HG03097 (cell line): ENCODE data around the gene CELF2.

Experiments used
- ATAC-seq: cut with Tn5 transposase; IDR thresholded peaks from one replicate; pipeline ENCODE4 v1.9.1; 2021; ENCODE audit not compliant: unreplicated experiment, low FRiP score

The CELF2 gene

DNA sequence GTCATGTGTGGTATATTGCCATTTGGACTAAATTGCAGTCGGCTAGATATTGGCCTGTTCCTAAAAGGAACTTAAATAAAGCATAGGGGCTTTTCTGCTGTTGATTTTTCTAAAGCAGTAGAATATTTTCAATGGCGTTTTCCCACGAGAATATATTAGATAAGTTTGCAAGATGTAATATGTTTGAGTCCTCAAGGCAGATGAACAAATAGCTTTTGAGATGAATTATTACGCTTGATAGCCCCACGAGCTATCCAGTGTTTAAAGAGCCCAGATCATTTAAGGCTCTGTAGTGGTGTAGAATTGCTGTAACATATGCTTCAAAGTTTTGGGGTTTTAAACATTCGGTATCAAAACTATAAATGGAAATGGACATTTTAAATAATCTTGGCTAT is 2.9 kb downstream of the CELF2 start:
- ATAC-seq: no peak

DNA sequence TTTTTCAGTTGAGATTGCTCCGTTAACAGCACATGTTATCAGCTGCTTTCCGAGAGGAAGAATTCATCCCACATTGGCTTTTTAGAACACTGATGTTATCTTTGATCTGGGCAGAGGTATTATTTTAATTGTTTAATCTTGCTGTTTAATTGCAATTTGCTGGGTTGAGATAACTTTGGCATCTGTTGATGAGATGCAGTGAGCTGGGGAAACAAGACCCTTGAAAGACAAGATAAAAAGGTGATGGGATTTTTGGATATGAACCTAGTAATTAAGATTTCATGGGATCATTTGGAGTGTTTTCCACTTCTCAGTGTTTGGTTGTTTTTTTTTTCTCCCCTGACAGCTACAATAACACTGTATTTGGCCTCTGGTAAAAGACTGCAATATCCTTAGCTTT is 4.5 kb downstream of the CELF2 start:
- no peak for ATAC-seq

DNA sequence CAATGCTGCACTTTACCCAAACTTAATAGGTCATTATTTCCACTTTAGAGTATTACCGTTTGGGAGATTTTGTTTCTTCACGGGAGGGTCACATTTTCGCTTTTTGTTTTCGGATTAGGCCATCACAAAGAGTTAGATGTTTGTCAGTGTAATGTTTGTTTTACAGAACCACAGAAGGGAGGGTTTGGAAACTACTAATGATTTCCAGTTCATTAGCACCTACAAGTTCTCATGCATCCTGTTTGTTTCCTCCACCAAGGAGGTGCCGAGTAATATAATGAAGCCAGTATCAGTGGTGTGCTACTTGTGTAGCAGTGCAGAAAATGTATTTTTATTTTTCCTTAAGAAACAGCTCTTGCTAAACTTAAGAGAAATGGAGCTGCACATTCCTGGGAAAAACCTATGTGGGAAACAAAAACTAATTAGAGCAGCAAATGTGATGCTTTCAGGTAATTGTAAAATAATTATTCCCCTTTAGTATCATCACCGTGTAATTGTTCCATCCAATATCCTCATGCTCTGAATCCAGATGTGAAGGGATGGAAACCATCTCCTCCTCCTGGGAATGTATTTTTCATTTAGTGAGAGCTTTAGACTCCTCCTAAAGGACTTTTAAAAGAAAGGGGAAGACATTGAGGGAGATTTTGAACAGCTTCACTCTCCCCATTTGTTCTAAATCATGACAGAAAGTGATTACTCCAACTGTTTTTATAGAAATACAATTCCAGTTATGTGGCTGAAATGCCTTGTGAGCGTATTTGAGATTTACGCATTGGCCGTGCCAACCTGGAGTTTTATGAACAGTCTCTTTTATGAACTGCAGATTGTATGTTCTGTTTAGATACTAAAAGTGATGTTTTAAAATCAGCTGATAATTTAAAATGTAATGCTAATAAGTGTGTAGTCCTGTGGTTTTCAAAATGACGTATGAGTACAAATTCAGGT is 5.6 kb downstream of the CELF2 start:
- no peak for ATAC-seq

DNA sequence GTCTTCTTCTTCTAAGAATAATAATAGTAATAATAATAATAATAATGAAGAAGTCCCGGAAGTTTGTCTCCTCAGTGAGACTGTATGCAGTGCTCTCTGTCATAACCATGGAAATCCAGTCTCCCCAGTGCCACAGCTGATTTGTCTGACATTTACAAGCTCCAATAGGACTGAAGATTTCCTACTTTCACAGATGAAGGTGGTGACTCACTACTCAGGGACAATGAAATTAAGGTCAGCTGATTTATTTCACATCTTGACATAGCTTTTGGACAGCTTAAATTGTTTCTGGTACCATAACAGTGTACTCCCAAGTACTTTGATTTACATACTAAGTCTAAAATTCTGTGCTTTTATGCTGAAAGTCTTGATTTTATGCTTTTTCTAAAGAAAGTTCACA is 6.9 kb downstream of the CELF2 start:
- no peak for ATAC-seq

DNA sequence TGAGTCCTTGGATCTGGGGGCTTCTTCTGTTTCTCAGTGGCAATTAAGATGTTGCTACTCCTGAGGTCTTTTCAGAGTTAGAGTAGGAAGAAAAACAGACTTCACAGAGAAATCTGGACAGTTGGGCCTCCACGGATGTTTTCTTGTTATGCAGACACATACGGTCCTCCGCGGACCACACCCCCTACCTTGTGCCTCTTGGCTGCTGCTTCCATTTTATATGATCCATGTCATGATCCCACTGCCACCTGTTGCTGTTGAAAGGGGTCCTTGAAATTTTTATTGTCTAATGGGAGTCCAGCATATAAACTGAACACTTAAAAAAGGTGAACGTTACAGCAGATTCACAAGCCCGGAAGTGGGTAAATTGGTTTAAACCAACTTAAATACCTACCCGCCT is 8.3 kb downstream of the CELF2 start:
- ATAC-seq: no peak

DNA sequence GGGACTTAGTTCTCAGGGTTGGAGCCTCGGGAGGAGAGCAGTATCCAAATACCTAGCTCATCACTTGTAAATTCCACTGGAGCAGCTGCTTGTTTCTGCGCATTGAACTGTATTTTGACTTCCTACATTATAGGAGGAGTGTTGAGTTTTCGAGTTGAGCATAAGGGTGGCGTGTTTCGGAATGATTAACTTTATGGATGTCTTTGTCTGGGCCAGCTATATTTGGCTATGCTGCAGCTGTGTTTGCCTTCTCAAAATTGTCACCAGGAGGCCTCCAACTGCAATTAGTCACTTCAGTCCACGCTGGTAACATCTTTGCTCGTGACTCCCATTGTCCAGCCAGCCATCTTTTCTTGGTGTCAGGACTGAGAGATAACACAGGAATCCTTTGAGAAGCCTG is 9.1 kb downstream of the CELF2 start:
- no peak for ATAC-seq

DNA sequence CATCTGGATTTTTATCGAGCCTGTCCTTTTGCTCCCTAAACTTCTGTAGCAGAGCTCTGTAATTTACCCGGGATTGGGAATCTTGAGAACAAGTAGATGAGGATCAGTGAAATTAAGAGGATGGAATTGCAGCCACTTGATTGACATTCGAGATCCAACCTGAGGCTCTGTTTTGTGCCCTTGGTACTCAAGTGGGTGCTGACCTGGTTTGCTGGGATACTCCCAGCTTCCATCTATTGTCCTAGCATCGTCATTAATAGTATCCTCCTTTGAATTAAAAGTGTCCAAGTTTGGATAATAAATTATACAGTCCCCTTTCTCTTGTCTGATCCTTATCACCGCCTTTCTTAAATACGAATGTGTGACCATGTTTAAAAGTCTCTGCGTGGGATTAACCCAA is 17.1 kb downstream of the CELF2 start:
- ATAC-seq: no peak

DNA sequence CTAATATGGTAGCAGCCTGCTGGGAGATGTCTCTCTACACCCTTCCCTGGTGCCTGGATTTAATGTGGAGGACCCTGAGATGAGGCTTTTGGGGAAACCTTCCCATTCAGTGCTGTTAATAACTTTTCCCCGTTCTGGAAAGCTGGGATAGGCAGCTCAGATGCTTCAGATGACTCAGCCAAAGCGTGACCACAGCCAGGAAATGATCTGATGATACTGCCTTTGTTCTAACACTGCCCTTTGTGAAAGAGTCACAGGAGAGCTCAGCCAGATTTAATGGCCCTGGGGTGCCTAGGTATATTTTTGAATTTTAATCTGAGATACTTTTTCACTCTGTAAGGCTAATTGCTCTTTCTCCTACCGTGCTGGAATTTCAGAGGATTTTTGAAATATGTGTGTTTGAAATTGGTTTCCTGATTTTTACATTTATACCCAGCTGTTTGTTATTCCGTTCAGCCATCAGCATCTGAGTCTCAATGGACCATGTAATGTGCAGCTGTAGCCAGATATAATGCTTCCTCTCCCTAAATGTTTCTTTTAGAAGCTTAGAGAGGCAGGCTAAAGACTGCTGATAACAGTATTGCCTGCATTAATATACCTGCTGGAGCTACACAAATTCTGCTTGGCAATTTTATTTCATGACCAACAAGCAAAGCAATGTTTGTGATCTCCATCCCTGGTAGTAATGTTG is 17.8 kb downstream of the CELF2 start:
- no peak for ATAC-seq

DNA sequence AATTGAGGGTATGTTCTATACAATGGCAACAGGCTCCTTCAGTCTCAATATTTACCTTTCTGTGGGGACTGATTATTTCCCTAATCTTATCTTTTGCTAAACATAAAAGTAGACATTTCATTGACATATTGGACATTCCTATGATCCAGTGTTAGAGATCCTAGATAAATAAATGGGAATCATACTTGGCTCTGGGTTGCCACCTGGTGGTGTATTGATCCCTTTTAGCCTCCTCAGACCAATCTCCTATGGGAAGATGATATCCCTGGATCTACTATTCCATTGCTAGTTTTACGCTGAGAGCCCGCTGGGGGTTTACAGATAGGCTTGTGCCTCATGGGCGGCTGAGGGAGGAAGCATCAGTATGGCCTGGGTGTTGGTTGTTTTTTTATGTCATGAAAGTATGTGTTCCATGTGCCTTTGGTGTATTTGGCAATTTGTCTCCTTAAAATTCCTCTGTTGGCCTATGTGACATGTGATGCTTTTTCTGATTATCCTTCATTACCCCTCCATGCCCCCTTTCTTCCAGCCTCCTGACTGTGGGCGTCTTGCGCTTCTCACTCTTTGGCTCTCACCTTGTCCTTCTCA is 18.8 kb downstream of the CELF2 start:
- ATAC-seq: no peak

DNA sequence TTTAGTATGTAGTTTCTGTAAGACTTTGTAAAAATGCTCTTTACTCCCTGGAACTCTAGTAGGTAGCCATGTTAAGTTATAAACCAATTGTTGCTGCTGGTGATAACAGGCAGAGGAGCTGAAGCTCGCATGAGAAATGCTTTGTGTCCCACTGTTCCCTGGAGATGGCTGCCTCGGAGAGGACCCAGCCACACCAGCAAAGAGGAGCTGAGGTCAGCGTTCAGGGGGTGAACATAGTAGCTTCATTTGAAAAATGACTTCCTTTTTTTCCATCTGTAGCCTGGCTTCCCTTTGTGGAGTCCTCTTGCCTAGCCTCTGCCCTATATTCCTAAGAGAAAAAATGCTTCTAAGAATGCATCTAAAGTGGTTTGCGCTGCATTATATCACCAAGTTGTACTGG is 20.3 kb downstream of the CELF2 start:
- no peak for ATAC-seq

DNA sequence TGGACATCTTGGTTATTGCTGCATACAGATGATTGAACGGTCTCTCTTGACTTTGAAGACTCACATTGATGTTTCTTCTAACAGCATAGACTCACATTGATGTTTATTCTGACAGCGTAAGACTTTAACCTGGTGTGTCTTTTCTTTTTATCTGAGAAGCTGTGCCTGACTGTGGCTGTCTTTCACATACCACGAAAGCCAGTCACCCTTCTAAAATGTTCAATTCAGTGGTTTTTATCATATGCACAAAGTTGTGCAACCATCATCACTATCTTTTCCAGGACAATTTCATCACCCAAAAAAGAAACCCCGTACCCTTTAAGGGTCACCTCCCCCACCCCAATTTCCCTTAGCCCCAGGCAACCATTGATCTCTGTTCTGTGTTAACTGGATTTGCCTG is 24.7 kb downstream of the CELF2 start:
- ATAC-seq: no peak

DNA sequence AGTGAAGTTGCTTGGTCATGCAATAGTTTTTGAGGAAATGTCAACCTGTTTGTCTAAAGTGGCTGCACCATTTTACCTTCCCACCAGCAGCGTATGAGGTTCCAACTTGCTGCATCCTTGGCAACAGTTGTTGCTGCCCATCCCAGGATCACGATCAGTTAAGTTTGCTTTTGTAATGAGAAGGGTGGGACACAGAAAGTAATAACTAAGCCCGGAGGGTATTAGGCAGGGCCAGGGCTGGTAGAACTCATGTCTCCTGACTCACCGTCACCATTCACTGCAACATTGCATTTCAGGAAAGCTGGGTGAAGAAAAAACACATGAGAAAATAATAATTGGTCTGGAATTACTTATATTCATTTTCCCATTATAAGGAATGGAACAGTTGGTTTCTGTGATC is 25.4 kb downstream of the CELF2 start:
- no peak for ATAC-seq

DNA sequence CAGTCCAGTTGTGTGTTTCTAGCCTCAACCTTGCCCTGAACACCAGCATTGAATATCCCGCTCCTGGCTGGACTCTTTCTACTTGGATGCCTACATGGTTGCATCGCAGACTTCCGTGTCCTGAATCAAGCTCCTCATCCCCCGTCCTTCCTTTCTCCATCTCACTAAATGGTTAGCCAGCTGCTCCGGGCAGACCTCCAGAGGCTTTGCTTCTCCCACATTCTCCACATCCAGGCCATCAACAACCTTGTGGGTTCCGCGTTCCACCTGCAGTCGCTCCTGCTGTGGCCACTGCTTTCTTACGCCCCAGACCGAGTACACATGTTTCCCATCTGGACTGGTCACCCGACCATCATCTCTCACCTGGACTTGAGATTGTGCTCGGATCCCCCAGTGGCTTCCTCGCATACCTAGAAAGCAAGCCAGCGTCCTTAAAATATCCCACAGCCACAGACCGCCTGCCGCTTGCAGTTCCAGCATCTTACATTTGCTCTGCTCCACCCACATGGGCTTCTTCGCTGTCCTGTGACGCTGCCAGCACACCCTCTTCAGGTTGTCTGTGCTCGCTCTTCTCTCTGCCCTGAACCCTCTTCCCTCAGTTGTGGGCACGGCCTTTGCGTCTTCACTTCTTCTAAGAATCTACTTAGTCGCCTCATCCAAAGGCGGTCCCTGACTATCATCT is 25.9 kb downstream of the CELF2 start:
- ATAC-seq: no peak

DNA sequence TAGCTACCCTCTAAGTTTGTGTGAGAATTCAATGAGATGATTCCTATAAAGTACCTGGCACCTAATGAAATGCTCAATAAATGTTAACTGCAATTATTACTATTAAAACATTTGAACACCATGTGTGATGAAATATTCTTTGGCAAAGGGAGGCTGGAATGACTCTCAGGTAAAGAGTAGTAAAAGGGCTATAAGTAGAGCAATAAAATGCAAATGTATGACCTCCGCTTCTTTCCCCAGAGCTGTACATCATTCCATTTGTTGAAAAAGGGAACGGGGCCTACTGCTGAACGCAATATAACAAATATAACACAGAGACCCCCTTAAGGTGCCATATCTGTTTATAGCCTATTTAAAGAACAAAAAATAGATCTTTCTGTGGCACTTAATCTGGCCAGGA is 27.8 kb downstream of the CELF2 start:
- ATAC-seq: no peak

DNA sequence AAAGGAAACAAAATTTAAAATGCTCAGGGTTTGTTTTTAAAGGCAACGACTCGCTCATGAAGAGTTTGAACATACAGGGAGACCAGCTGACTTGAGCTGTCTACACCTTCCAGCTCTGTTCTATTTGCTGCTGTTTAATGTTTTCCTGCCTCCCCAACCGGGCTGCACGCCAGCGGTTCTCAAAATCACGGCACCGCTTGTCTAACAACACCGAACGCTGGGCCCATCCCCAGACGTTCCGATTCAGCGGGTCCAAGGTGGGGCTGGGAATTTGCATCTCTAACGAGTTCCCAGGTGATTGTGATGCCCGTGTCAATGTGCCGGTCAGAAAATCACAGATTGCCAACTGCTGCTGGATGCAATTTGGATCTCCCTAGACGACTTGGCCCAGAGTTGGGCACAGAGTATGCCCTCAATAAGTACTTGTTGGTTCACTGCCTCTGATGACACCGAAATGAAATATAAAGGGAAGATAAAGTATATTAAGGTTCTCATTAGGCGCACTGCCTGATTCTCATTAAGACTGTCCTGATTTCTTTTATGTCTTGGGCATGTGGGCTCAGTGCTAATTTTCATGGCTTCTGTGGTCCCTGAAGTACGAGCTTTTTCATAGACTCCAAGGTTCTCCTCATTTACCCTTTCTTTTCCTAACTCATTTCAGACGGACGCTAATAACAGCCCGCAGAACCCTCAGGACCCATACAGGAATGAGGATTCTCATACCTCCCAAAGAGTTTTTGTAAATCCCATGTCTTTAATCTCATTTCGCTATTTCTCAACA is 28.5 kb downstream of the CELF2 start:
- no peak for ATAC-seq

DNA sequence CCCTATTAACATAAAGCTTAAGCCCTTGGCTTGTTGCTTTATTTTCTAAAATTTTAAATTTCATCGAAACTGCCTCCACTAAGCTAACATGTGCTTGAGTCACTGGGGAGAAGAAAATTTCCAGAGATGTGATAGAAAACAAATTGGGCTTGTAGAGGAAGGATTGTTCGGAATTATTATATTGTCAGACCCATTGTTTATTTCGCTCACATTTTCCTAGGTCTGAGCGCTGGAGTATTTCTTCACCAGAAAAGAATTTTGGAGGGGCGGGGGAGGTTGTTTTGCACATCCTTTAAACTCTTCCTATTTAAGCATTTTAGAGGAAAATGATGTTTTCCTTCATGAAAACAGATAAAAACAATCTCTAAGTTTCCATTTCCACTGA is 29.1 kb downstream of the CELF2 start:
- ATAC-seq: no peak

DNA sequence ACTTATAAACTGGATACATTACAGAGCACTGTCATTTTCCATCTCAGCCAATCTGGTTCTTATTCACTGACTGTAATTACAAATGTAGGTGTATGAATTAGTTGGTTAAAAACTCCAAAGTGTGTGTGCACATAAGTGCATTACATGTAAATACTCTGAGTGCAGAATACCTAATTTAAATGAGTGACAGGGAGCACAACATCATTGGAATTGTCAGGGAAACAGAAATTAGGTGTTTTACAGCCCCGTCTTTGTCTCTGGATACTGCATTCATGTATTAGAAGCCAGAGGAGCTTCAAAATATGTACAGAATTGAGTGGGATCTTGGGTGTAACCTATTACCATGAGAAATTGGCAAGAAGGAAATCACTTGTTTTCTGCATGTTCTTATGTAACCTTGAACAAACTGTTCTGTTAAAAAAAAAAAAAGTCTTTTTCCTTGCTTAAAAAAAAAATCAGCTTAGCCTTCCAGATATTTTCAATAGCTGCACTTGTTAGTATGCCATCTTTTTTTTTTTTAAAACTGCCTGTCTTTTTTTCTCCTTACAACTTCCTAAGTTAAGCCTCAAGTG is 31.1 kb downstream of the CELF2 start:
- ATAC-seq: no peak

DNA sequence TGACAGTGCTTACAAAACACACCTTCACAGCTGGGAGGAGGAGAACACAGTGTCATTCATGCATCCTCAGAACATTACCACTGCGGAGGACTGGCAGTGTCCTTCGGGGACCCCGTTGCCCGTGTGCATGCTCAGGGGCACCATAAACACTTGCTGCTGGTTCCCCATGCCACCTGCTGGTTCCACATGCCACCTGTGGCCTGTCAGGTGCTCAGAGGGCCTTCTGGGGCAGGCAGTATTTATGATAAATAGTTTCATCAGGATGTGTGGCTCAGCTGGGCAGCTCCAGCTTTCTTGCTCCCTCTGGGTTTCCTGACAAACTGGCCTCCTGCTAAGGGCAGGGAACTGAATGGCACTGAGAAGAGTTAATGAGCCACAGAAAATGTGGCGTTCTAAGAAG is 32.1 kb downstream of the CELF2 start:
- no peak for ATAC-seq

DNA sequence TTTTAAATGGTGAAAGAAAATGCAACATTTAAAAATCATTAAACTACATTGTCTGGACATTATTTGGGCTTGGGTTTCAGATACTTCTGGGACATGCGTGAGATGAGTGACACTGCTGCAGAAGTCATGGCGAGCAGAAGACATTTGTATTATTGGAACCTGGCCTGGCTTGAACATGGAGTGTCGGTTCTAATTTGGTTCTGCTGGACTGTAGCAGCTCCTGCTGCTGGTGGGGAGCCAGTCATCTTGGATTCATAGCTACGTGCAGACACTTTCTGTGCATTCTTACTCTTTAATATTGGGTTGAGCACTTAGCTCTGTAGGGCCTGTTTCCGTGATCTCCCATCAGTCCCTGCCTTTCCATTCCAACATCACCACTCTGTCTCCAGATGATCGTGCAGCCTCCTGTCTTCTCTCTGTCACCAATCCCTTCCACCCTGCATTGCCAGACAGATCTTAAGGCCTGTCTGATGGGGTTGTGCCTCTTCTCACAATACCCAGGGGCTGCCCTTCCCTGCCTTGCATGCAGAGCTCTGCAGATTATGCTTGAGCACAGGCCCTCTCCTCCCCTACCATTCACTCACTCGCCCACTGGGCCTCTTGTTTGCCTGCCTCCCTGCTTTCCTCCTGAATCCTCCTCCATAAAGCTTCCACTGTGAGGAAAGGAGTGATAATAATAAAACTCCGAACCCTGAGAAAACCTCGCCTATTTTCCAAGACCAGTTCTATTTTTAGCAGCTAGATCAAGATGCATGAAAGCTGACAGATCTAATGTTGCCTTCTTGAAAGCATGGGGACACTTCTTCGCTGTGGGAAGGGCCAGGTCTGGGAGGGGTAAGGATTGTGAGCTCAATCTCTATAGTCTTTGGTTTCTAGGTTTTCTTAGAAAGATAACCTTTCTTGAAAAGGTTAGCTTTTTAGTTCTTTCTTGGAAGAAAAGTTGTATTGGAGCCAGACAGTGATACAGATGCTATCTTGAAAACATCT is 32.9 kb downstream of the CELF2 start:
- ATAC-seq: no peak
